22Rv1 (cell line): ENCODE measurements around the gene LZTR1.

Experiments used
- H3K27ac ChIP-seq: fragments of 450-650 bp; 2 replicates; pipeline ENCODE4 v1.5.1; 2017
- CTCF ChIP-seq: fragments of 450-650 bp; IDR thresholded peaks from 2 replicates; pipeline ENCODE4 v1.5.1; 2017; ENCODE audit warnings: mild to moderate bottlenecking
- ZFX ChIP-seq: fragments of 450-650 bp; IDR thresholded peaks from 2 replicates; pipeline ENCODE4 v1.6.1; 2017; ENCODE audit warnings: antibody characterized with exemption, borderline replicate concordance

The LZTR1 gene

DNA sequence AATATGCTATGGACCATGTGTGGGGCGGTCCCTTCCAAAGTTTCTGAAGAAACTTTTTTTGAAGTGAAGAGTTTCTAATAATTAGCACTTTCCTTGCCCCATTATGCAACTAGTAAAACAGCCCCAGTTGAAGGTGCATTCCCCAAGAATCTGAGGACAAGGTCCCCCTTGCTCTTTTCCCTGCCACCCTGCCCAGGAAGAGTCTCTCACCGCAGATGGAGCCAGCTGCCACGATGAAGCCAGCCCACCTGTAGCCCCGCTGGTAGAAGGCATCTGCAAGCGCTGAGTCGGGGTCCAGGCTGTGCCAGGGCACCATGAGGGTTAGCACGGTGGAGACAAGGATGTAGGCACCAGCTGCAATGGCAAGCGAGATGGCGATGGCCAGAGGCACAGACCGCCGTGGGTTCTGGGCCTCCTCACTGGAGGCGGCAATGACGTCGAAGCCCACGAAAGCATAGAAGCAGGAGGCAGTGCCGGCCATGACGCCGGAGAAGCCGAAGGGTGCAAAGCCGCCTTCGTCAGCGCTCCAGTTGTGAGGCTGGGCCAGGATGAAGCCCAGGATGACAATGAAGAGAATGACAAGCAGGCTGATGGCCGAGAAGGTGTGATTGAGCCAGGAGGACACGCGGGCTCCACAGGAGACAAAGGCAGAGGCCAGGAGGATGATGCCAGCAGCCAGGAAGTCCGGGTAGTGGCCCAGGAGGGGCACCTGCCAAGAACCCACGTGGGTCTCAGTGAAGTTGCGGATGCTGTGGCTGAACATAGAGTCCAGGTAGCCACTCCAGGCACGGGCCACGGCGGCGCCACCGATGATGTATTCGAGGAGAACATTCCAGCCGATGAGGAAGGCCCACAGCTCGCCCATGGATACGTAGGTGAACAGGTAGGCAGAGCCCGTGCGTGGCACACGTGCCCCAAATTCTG, 48.8 kb downstream of the LZTR1 start:
- H3K27ac ChIP-seq = no peak overlapping the region
- TF ChIP-seq CTCF (no peak), ZFX (no peak)

DNA sequence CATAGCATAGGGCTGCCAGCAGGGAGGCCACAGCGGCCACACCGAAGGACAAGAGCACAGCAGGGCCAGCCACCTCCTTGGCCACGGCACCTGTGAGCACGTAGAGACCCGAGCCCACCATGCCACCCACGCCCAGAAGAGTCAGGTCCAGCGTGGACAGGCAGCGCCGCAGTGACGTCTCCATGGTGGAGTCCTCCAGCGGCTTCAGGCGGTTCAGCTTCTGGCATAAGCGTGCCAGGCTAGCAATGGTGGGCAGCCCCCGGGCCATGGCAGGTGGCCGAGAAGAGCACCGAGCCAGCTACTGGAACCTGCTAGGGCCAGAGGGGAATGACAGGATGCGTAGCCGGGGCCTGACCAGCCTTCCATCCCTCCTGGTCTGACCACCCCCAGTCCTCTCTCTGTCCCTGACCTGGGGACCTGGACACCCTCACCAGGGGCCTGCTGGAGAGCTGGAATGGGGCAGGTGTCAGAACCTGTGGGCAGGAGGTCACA, 49.5 kb downstream of the LZTR1 start:
- no peak for TF ChIP-seq ZFX
- TF ChIP-seq CTCF = no peak

GRCh38 chr22:21032037-21032867, 50.2 kb downstream of the LZTR1 start, which contains the start of gene SLC7A4:
Gene SLC7A4 (minus strand): TSS chr22:21032561. CDS start chr22:21031812, 749 bp downstream.
- no peak within 1 kb of the TSS for H3K27ac ChIP-seq
- TF ChIP-seq CTCF (no peak), ZFX (no peak)

More for the DNA sequence above, 49.5 kb downstream of the LZTR1 start:
- H3K27ac ChIP-seq = no peak overlapping the region

GRCh38 chr22:21032868-21033688, 51.0 kb downstream of the LZTR1 start:
- no peak overlapping the region for H3K27ac ChIP-seq
- TF ChIP-seq ZFX (no peak), CTCF (no peak)

GRCh38 chr22:21033895-21034294, 51.8 kb downstream of the LZTR1 start:
- TF ChIP-seq CTCF = no peak
- TF ChIP-seq ZFX = no peak

DNA sequence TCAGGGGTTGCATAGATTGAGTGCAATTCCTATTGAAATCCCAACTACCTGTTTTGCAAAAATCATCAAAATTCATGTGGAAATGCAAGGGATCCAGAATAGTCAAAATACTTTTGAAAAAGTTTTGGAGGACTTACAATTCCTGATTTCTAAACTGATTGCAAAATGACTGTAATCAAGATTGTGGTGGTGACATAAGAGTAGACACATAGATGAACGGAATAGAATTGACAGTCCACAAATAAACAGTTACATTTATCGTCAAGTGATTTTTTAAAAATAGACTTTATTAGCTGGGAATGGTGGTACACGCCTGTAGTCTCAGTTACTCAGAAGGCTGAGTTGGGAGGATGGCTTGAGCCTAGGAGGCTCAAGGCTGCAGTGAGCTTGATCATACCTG, 52.9 kb downstream of the LZTR1 start:
- no peak overlapping the region for H3K27ac ChIP-seq
- TF ChIP-seq ZFX = no peak
- TF ChIP-seq CTCF = no peak

More at GRCh38 chr22:21033895-21034294, 51.8 kb downstream of the LZTR1 start:
- no peak overlapping the region for H3K27ac ChIP-seq
